GM23338 (cell line): ENCODE results near the gene GALC. TPM values are rescaled to one million over a fixed set of nuclear protein-coding genes. Genes with fewer than 3 reads are reported as not detected.

Source experiments
- ATAC-seq: fragments of 200-7000 bp; cut with Tn5 transposase; 3 replicates; pipeline ENCODE4 v1.9.1; 2020
- DNase-seq: peaks from one replicate; pipeline ENCODE4 v3.0.0-alpha.2; 2015; ENCODE audit warnings: low spot score
- H2AFZ ChIP-seq: fragments of 200-600 bp; sonication (generic); 2 replicates; pipeline ENCODE4 v1.8.0; 2016; ENCODE audit warnings: antibody characterized with exemption, mild to moderate bottlenecking, moderate library complexity
- H3F3A ChIP-seq: fragments of 200-600 bp; sonication (generic); replicated peaks from 2 replicates; pipeline ENCODE4 v1.8.0; 2017; ENCODE audit warnings: antibody characterized with exemption, mixed run types, low read depth
- H3K27ac ChIP-seq: fragments of 200-600 bp; sonication (generic); 2 replicates; pipeline ENCODE4 v1.6.1; 2016; ENCODE audit warnings: low read depth
- H3K27me3 ChIP-seq: fragments of 200-600 bp; sonication (generic); 2 replicates; pipeline ENCODE4 v1.8.0; 2016; ENCODE audit warnings: mild to moderate bottlenecking, mixed run types, moderate library complexity; ENCODE audit not compliant: insufficient read depth
- H3K36me3 ChIP-seq: fragments of 200-600 bp; sonication (generic); 2 replicates; pipeline ENCODE4 v1.8.0; 2016; ENCODE audit warnings: mild to moderate bottlenecking; ENCODE audit not compliant: insufficient read depth
- H3K4me1 ChIP-seq: fragments of 200-600 bp; sonication (generic); 2 replicates; pipeline ENCODE4 v1.8.0; 2016; ENCODE audit warnings: mild to moderate bottlenecking, moderate library complexity; ENCODE audit not compliant: insufficient read depth
- H3K4me2 ChIP-seq: fragments of 200-600 bp; sonication (generic); 2 replicates; pipeline ENCODE4 v1.7.1; 2017; ENCODE audit warnings: mixed run types
- H3K4me3 ChIP-seq: fragments of 200-600 bp; sonication (generic); 2 replicates; pipeline ENCODE4 v1.6.1; 2016; ENCODE audit warnings: mixed run types
- H3K79me2 ChIP-seq: fragments of 200-600 bp; sonication (generic); replicated peaks from 2 replicates; pipeline ENCODE4 v1.8.0; 2017; ENCODE audit warnings: mild to moderate bottlenecking; ENCODE audit not compliant: insufficient read depth
- H3K9me2 ChIP-seq: fragments of 200-600 bp; sonication (generic); 2 replicates; pipeline ENCODE4 v1.8.0; 2017; ENCODE audit not compliant: insufficient read depth
- H4K20me1 ChIP-seq: fragments of 200-600 bp; sonication (generic); replicated peaks from 2 replicates; pipeline ENCODE4 v1.8.0; 2017; ENCODE audit warnings: mild to moderate bottlenecking; ENCODE audit not compliant: insufficient read depth
- H3K27ac Mint-ChIP-seq: 2 replicates; pipeline ENCODE4 v1.8.0; 2020; ENCODE audit warnings: inconsistent platforms, mild to moderate bottlenecking, moderate library complexity, mixed read lengths
- H3K27me3 Mint-ChIP-seq: 3 replicates; pipeline ENCODE4 v1.8.0; 2022; ENCODE audit warnings: low read depth, mild to moderate bottlenecking, moderate library complexity, mixed read lengths, inconsistent platforms; ENCODE audit not compliant: insufficient read depth, poor library complexity
- H3K36me3 Mint-ChIP-seq: 3 replicates; pipeline ENCODE4 v1.8.0; 2021; ENCODE audit warnings: low read depth, mild to moderate bottlenecking, inconsistent platforms, moderate library complexity, mixed read lengths
- H3K4me1 Mint-ChIP-seq: 3 replicates; pipeline ENCODE4 v1.8.0; 2020; ENCODE audit warnings: mild to moderate bottlenecking, inconsistent platforms, mixed read lengths
- H3K4me3 Mint-ChIP-seq: 3 replicates; pipeline ENCODE4 v1.8.0; 2021; ENCODE audit warnings: moderate library complexity, mild to moderate bottlenecking, inconsistent platforms, mixed read lengths
- H3K9me3 Mint-ChIP-seq: 3 replicates; pipeline ENCODE4 v1.8.0; 2020; ENCODE audit warnings: moderate library complexity, mild to moderate bottlenecking, inconsistent platforms, mixed read lengths
- CREB1 ChIP-seq: fragments of 250-450 bp; sonication (Bioruptor Pico); IDR thresholded peaks from 2 replicates; pipeline ENCODE4 v1.5.0; 2020; ENCODE audit warnings: low read depth, mild to moderate bottlenecking, moderate library complexity
- CTCF ChIP-seq, 2 experiments: fragments of 200-600 bp in 1 of 2; sonication (generic) in 1 of 2; conservative IDR thresholded peaks; 2 replicates each; pipeline versions ENCODE4 v1.5.1 to v1.6.1; 2016 to 2017; ENCODE audit warnings: antibody characterized with exemption in 2 of 2, low read depth in 2 of 2, mild to moderate bottlenecking in 2 of 2, moderate library complexity in 1 of 2
- ETS1 ChIP-seq: IDR thresholded peaks from 2 replicates; pipeline ENCODE4 v1.6.1; 2016; ENCODE audit warnings: antibody characterized with exemption
- EZH2 ChIP-seq: fragments of 200-600 bp; sonication (generic); IDR thresholded peaks from one replicate; pipeline ENCODE4 v1.8.0; 2017; ENCODE audit warnings: antibody characterized with exemption, mild to moderate bottlenecking, low read depth; ENCODE audit not compliant: unreplicated experiment
- EZH2phosphoT487 ChIP-seq: fragments of 200-600 bp; sonication (generic); IDR thresholded peaks from one replicate; pipeline ENCODE4 v1.8.1; 2018; ENCODE audit warnings: antibody characterized with exemption; ENCODE audit not compliant: unreplicated experiment
- JUNB ChIP-seq: IDR thresholded peaks from one replicate; pipeline ENCODE4 v1.6.1; 2016; ENCODE audit warnings: antibody characterized with exemption; ENCODE audit not compliant: unreplicated experiment
- NANOG ChIP-seq: IDR thresholded peaks from 2 replicates; pipeline ENCODE4 v1.6.1; 2016; ENCODE audit warnings: antibody characterized with exemption, borderline replicate concordance
- POLR2AphosphoS5 ChIP-seq: IDR thresholded peaks from 2 replicates; pipeline ENCODE4 v1.6.1; 2016; ENCODE audit warnings: antibody characterized with exemption, low read depth
- REST ChIP-seq: IDR thresholded peaks from one replicate; pipeline ENCODE4 v1.6.1; 2018; ENCODE audit warnings: antibody characterized with exemption; ENCODE audit not compliant: unreplicated experiment
- STAT1 ChIP-seq: IDR thresholded peaks from one replicate; pipeline ENCODE4 v1.6.1; 2016; ENCODE audit warnings: antibody characterized with exemption; ENCODE audit not compliant: unreplicated experiment
- ZNF114 ChIP-seq: fragments of 250-450 bp; sonication (Bioruptor Pico); IDR thresholded peaks from 2 replicates; pipeline ENCODE4 v1.5.0; 2020; ENCODE audit warnings: mild to moderate bottlenecking, moderate library complexity
- ZNF331 ChIP-seq: fragments of 250-450 bp; sonication (Bioruptor Pico); IDR thresholded peaks from 2 replicates; pipeline ENCODE4 v1.5.0; 2020; ENCODE audit warnings: low read depth, mild to moderate bottlenecking, moderate library complexity
- ZNF462 ChIP-seq: fragments of 250-450 bp; sonication (Bioruptor Pico); IDR thresholded peaks from 2 replicates; pipeline ENCODE4 v1.5.0; 2020; ENCODE audit warnings: mild to moderate bottlenecking, moderate library complexity
- polyA plus RNA-seq: library from polyadenylated mRNA; unstranded; fragments of >200 nt; fragmentation: Nextera tagmentation; extraction: Ambion mirVana; gene quantifications from 2 replicates; pipeline ENCODE4 v1.2.1, GENCODE V29; 2016
- total RNA-seq: library from RNA; depleted of rRNA; stranded (reverse); fragments of >200 nt; shearing (Covaris generic); gene quantifications from 2 replicates; pipeline ENCODE4 v1.2.3, GENCODE V29; 2014

The GALC gene
- total and polyA plus RNA-seq, 2 experiments from 2014 or later, result 3.4 to 12.9 TPM

GRCh38 chr14:87966816-87967215 lies 26.2 kb downstream of the GALC start:
- ATAC-seq (no peak), DNase-seq (no peak)
- H3K4me3 Mint-ChIP-seq, result no peak overlapping the region
- no peaks in the 10 kb centered on the region for H3K36me3 ChIP-seq
- no peaks in the 10 kb centered on the region for H4K20me1 ChIP-seq
- no peaks in the 10 kb centered on the region for H3K27me3 ChIP-seq
- no peaks in the 10 kb centered on the region for H3K4me1 Mint-ChIP-seq
- H3K36me3 Mint-ChIP-seq, result no peaks in the 10 kb centered on the region
- H3F3A ChIP-seq, result no peaks in the 10 kb centered on the region
- H3K27me3 Mint-ChIP-seq, result peaks cover 1% of the 10 kb centered on the region
- no peak overlapping the region for H3K27ac ChIP-seq
- no peaks in the 10 kb centered on the region for H3K4me1 ChIP-seq
- H3K4me2 ChIP-seq, result no peak overlapping the region
- H3K79me2 ChIP-seq, result no peaks in the 10 kb centered on the region
- H3K4me3 ChIP-seq, result no peak overlapping the region
- H3K9me3 Mint-ChIP-seq, result no peaks in the 10 kb centered on the region; the same call in 2 of the 3 replicates
- H2AFZ ChIP-seq, result no peak overlapping the region
- H3K27ac Mint-ChIP-seq, result no peak overlapping the region
- H3K9me2 ChIP-seq, result no peaks in the 10 kb centered on the region
- TF ChIP-seq POLR2AphosphoS5 (no peak), ZNF331 (CRISPR knock-in tag) (no peak), ZNF462 (no peak), REST (no peak), STAT1 (no peak), ZNF114 (CRISPR knock-in tag) (no peak), JUNB (no peak), NANOG (no peak), CTCF (conservative IDR thresholded peaks at IDR 0.05; ENCODE audit: low read depth in 2 of 2) (no peak), CREB1 (CRISPR knock-in tag) (no peak), EZH2 (no peak), EZH2phosphoT487 (no peak), ETS1 (no peak)
